ENCODE data around the gene SNAPIN.

The SNAPIN gene

DNA sequence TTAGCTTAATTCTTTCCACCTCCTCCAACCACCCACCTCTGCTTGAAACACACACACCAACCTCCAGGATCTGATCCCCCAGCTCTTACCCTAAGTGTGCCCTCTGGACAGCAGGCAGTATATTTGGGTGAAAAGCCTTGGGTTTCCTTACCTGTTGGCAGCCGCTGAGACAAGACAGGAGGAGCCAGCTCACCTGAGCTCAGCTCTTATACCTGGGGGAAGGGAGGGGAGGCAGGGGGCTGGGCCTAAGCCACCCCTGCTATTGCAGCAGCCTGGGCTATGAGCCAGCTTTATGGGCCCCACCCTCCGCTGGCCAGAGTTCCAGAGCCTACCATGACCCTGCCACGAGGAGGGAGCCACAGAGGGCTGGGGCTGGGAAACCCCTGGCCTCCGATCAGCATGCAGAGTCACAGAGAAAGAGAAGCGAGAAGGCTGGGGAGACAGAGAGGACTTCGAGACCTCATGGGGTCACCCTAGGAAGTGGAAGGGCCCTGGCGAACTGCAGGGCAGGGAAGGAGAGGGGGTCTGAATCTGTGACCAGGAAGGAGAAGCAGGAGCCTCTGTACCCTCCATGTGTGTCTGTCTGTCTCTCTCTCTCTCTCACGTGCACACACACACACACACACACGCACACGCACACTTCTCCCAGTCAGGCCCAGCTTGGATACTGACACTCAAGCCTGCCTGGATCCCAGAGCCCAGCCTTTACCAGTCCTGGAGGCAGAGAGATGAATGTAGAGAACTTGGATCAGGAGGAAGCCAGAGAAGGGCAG is 42.2 kb upstream of the SNAPIN start, which contains the start of gene S100A14:
S100A14 (minus strand) TSS at position 182 of the 773 bp plus-strand sequence. CDS start 467 bp downstream, outside the sequence.
- TF ChIP-seq, protein P1, sequence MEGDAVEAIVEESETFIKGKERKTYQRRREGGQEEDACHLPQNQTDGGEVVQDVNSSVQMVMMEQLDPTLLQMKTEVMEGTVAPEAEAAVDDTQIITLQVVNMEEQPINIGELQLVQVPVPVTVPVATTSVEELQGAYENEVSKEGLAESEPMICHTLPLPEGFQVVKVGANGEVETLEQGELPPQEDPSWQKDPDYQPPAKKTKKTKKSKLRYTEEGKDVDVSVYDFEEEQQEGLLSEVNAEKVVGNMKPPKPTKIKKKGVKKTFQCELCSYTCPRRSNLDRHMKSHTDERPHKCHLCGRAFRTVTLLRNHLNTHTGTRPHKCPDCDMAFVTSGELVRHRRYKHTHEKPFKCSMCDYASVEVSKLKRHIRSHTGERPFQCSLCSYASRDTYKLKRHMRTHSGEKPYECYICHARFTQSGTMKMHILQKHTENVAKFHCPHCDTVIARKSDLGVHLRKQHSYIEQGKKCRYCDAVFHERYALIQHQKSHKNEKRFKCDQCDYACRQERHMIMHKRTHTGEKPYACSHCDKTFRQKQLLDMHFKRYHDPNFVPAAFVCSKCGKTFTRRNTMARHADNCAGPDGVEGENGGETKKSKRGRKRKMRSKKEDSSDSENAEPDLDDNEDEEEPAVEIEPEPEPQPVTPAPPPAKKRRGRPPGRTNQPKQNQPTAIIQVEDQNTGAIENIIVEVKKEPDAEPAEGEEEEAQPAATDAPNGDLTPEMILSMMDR (IDR thresholded peaks at IDR 0.05; ENCODE audit: low read depth, low read length): no peak

DNA sequence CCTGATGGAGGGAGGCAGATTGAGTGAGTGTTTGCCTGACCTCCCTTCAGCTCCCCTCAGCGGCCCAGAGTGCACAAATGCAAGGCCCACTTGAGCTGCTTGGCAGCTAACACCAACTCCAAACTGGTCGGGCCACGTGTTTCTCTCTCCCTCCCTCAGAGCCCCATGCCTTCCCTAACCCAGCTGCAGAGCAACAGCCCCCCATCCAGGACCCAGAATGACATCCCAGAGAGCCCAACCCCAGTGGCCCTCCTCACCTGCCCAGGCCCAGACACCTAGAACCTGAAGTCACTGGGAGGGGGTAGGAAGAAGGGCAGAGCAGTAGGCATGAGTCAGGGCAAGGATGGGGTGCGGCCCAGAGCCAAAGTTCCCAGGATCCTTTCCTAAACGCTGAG is 41.6 kb upstream of the SNAPIN start:
- no peak for DNase-seq (ENCODE audit: low read depth, low spot score)
- TF ChIP-seq, protein P1 (IDR thresholded peaks at IDR 0.05; ENCODE audit: low read depth, low read length): no peak
- no peak overlapping the region for H3K4me3 ChIP-seq (ENCODE audit: low read depth, low read length)
- in situ Hi-C loops (cut with HindIII; ENCODE audit: low sequenced_read_pairs): no loop called here

More for the DNA sequence above, 42.2 kb upstream of the SNAPIN start, which contains the start of gene S100A14:
- no peak for DNase-seq (ENCODE audit: low read depth, low spot score)
- no peak within 1 kb of the TSS for H3K4me3 ChIP-seq (ENCODE audit: low read depth, low read length)
- in situ Hi-C loops (cut with HindIII; ENCODE audit: low sequenced_read_pairs): no loop called here

DNA sequence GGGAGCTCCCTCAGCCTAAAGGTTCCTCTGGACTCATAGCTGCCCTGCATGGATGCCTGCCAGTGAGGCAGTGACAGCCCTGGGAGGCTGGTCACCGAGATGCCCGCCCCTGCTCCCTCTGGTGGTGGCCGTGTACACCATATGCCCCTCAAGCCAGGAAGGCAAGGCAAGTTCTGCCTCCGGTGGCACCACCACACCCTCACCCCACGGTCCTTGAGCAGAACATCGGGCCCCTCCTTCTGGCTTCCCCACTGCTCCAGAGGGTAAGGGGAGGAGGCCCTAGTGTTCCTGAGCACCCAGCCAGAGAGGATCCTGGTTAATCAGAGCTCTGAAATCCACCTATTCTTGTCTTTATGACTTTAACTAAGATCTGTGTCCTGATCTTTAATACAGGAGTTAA is 40.8 kb upstream of the SNAPIN start:
- TF ChIP-seq, protein P1 (IDR thresholded peaks at IDR 0.05; ENCODE audit: low read depth, low read length): peak; percentile 89
- peak; percentile 61 for DNase-seq (ENCODE audit: low read depth, low spot score)
- no peak overlapping the region for H3K4me3 ChIP-seq (ENCODE audit: low read depth, low read length)
- in situ Hi-C loops (cut with HindIII; ENCODE audit: low sequenced_read_pairs): no loop called here

DNA sequence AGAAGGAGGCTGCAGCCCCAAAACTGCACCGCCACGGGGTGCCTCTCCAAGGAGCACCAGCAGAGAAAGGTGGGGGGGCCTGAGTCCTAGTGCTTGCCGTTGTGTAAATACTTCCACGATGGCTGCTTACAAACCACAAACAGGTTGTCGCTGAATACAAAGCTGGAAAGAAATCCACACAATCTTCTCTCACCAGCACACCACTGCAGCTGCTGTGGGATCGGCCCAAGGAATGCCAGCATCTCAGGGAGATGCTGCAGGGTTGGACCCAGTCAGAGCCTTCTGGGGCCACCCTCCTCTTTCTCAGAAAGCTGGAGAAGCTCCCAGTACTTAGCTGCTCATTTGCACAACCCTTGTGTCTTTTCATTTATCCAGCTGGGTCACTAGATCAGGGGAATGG is 39.3 kb upstream of the SNAPIN start:
- in situ Hi-C loops (cut with HindIII; ENCODE audit: low sequenced_read_pairs): no loop called here
- DNase-seq (ENCODE audit: low read depth, low spot score): no peak
- TF ChIP-seq, protein P1 (IDR thresholded peaks at IDR 0.05; ENCODE audit: low read depth, low read length): no peak
- H3K4me3 ChIP-seq (ENCODE audit: low read depth, low read length): no peak overlapping the region

DNA sequence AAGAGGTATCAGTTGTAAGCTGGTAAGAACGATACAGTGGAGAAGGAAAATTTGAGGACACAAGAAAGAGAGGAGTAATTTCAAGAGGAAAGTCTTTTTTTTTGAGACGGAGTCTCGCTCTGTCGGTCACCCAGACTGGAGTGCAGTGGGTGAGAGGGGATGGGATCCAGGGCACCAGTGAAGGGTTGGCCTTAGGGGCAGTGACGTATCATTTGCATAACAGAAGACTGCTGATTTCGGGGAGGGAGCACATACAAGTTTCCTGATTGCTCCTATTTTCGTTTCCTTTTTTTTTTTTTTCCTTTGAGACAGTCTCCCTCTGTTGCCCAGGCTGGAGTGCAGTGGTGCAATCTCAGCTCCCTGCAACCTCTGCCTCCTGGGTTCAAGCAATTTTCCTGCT is 35.4 kb upstream of the SNAPIN start:
- TF ChIP-seq, protein P1 (IDR thresholded peaks at IDR 0.05; ENCODE audit: low read depth, low read length): no peak

DNA sequence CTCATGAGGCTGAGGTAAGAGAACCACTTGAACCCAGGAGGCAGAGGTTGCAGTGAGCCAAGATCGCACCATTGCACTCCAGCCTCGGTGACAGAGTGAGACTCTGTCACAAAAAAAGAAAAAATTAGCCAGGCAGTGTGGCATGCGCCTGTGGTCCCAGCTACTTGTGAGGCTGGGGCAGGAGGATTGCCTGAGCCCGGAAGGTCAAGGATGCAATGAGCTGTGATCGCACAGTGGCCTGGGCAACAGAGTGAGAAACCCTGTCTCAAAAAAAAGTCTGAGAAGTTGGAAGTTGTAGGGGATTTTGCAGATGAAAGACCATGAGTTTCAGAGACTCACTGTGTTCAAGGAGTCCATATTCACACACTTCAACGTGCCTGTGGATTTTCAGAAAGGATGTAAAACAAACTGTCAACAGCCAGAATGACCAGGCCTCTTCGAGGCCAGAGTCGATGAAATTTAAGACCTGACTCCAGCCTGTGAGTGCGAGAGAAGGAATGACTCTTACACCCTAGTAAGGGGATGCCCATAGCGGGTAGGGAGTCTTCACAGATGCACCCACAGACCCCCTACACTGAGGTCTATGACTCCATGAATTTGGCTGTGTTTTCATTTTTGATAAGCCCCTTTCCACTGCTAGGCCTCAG is 33.4 kb upstream of the SNAPIN start:
- in situ Hi-C loops (cut with HindIII; ENCODE audit: low sequenced_read_pairs): no loop called here
- H3K4me3 ChIP-seq (ENCODE audit: low read depth, low read length): no peak overlapping the region
- TF ChIP-seq, protein P1 (IDR thresholded peaks at IDR 0.05; ENCODE audit: low read depth, low read length): no peak
- no peak for DNase-seq (ENCODE audit: low read depth, low spot score)

More for the DNA sequence above, 35.4 kb upstream of the SNAPIN start:
- no peak for DNase-seq (ENCODE audit: low read depth, low spot score)
- in situ Hi-C loops (cut with HindIII; ENCODE audit: low sequenced_read_pairs): no loop called here
- H3K4me3 ChIP-seq (ENCODE audit: low read depth, low read length): no peak overlapping the region
